Progenitor cell of endocrine pancreas (in vitro differentiated cells): ENCODE results near the gene PARVB. TPM values are rescaled to one million over a fixed set of nuclear protein-coding genes. Genes with fewer than 3 reads are reported as not detected.

ENCODE experiments used
- DNase-seq: peaks from one replicate; pipeline ENCODE4 v3.0.0; 2021; ENCODE audit warnings: low spot score; ENCODE audit not compliant: unreplicated experiment
- H3K27ac Mint-ChIP-seq: 2 replicates; pipeline ENCODE4 v1.8.0; 2021; ENCODE audit warnings: mild to moderate bottlenecking, moderate library complexity, mixed read lengths
- H3K27me3 Mint-ChIP-seq: 2 replicates; pipeline ENCODE4 v1.8.0; 2021; ENCODE audit warnings: mixed read lengths
- H3K36me3 Mint-ChIP-seq: 2 replicates; pipeline ENCODE4 v1.8.0; 2022; ENCODE audit warnings: mixed read lengths; ENCODE audit not compliant: insufficient read depth
- H3K4me1 Mint-ChIP-seq: 2 replicates; pipeline ENCODE4 v1.8.0; 2021; ENCODE audit warnings: low read depth, mixed read lengths
- H3K4me3 Mint-ChIP-seq: 2 replicates; pipeline ENCODE4 v1.8.0; 2021; ENCODE audit warnings: low read depth, mild to moderate bottlenecking, moderate library complexity, mixed read lengths
- H3K9me3 Mint-ChIP-seq: 2 replicates; pipeline ENCODE4 v1.8.0; 2021; ENCODE audit warnings: low read depth, mixed read lengths
- total RNA-seq: library from RNA; stranded (reverse); gene quantifications from 2 replicates; pipeline ENCODE4 v1.2.1, GENCODE V29; 2021
- TF ChIP-seq, protein P1 (sequence below): fragments of 200-600 bp; sonication (generic); IDR thresholded peaks from one replicate; pipeline ENCODE4 v1.5.0; 2021; ENCODE audit warnings: antibody characterized with exemption, mild to moderate bottlenecking; ENCODE audit not compliant: unreplicated experiment

PARVB gene
- total RNA-seq, 1 donor from 2014 or later: 11.8 TPM

DNA sequence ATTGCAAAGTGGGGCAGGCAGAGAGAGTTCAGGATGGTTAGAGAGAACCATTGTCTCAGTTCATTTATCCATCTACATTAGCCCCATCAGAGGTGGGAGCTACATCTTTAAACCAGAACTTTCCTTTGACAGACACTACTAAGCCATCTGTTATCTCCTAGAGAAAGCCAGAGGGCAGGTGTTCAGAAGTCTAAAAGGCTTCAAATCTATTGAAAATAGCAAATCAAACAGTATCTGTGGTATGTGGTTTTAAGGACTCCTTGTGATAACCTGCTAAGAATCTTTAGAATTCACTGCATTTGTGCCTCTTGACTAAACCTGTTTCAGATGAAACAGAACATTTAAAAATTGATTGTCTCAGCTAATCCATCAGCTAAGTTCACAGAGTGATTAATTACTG lies 112.7 kb downstream of the PARVB start:
- DNase-seq: no peak
- Mint-ChIP-seq H3K4me3 (no peak overlapping the region), H3K27ac (no peak overlapping the region), H3K4me1 (peaks cover 5% of the 10 kb centered on the region), H3K36me3 (peaks cover 14% of the 10 kb centered on the region), H3K9me3 (peaks cover 7% of the 10 kb centered on the region), H3K27me3 (no peaks in the 10 kb centered on the region)
- TF ChIP-seq, protein P1, sequence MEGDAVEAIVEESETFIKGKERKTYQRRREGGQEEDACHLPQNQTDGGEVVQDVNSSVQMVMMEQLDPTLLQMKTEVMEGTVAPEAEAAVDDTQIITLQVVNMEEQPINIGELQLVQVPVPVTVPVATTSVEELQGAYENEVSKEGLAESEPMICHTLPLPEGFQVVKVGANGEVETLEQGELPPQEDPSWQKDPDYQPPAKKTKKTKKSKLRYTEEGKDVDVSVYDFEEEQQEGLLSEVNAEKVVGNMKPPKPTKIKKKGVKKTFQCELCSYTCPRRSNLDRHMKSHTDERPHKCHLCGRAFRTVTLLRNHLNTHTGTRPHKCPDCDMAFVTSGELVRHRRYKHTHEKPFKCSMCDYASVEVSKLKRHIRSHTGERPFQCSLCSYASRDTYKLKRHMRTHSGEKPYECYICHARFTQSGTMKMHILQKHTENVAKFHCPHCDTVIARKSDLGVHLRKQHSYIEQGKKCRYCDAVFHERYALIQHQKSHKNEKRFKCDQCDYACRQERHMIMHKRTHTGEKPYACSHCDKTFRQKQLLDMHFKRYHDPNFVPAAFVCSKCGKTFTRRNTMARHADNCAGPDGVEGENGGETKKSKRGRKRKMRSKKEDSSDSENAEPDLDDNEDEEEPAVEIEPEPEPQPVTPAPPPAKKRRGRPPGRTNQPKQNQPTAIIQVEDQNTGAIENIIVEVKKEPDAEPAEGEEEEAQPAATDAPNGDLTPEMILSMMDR: no peak

DNA sequence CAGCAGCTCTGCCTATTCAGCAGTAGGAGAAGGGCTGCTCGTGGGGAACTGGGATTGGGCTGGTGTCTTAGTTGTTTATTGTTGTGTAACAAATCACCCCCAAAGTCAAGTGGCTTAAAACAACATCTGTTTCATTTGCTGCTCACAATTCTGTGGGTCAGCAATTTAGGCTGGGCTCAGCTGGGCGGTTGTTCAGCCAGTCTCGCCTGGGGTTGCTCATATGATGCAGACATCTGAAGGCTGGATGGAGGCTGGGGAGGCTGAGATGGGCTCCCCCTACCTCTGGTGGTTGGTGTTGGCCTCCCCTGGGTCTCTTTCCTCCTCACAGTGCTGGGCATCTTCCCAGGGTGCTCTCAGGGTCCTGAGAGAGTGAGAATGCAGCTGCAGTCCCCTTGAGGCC lies 113.3 kb downstream of the PARVB start:
- Mint-ChIP-seq H3K4me3 (no peak overlapping the region), H3K27ac (no peak overlapping the region), H3K9me3 (peaks cover 7% of the 10 kb centered on the region), H3K36me3 (peaks cover 14% of the 10 kb centered on the region), H3K27me3 (no peaks in the 10 kb centered on the region), H3K4me1 (peaks cover 5% of the 10 kb centered on the region)
- TF ChIP-seq, protein P1: no peak
- no peak for DNase-seq

DNA sequence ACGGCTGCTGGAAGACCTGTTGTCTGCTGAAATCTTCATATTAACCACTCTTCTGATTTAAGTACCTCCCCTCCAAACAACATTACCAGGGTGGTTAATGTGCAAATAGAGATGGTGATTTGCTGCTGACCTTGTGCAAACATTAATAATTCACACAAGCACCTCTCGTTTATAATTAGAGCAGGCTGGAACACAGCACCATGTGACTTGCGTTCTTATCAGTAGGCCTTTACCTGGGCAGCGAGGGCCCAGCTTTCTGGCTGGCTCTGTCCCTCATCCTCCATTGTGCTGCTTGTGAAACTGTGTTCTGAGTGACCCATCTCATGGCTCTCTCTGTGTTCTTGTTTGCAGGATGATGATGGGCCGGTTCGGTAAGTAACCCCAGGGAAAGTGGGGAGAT lies 115.7 kb downstream of the PARVB start:
- Mint-ChIP-seq H3K4me3 (no peak overlapping the region), H3K27ac (no peak overlapping the region), H3K9me3 (peaks cover 7% of the 10 kb centered on the region), H3K27me3 (peaks cover 3% of the 10 kb centered on the region), H3K4me1 (peaks cover 5% of the 10 kb centered on the region), H3K36me3 (peaks cover 14% of the 10 kb centered on the region)
- no peak for DNase-seq
- TF ChIP-seq, protein P1: no peak

DNA sequence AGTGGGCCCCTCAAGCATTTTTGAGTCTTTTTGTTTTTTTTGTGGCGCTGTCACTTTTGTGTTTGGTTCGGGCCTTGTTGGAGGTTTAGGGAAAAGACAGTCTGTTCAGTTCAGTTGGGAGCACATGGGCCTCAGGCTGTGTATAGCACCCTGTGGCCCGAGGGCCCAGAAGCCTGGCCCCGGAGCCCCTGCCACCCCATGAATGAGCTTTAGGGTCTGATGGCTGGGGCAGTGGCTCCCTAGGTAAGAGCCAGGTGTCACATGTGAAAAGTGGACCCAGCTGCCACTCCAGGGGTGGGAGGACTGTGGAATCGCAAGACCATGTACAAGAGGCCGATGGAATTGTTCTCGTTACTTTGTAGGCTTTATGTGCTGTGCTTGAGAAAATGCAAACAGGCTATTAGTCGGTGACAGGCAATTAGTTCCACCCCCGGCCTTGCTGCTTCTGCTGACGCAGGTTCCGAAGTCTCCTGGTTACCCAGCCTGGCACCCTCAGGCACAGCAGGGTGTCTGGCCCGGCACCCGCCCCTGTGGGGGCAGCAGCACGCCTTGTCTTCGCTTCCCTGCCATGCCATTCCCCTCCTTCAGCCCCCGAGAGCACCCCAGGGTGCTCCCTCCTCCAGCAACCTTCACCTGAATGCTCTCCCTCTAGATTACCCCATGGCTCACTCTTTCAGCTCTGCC lies 118.5 kb downstream of the PARVB start:
- no peak overlapping the region for H3K4me3 Mint-ChIP-seq
- H3K27me3 Mint-ChIP-seq: peaks cover 22% of the 10 kb centered on the region
- H3K36me3 Mint-ChIP-seq: peaks cover 2% of the 10 kb centered on the region
- TF ChIP-seq, protein P1: no peak
- H3K27ac Mint-ChIP-seq: no peak overlapping the region
- H3K9me3 Mint-ChIP-seq: no peaks in the 10 kb centered on the region
- H3K4me1 Mint-ChIP-seq: peaks cover 5% of the 10 kb centered on the region
- no peak for DNase-seq

DNA sequence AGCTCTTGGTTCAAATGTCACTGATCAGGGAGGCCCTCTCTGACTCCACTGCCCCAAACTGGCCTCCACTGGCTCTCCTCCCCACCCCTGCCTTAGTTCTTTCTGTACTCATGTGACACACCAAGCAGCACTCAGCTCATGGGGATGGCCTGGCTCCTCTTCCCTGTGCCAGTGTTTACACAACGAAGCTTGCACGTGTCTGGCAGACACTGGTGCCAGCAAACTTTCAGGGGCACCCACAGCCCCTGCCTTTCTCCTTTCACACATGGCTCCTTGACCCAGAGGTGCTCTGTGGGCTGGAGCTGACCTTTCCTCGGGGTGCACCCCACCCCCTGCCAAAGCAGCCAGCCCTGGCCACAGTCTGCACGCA lies 119.0 kb downstream of the PARVB start:
- H3K4me3 Mint-ChIP-seq: no peak overlapping the region
- DNase-seq: no peak
- H3K36me3 Mint-ChIP-seq: no peaks in the 10 kb centered on the region
- TF ChIP-seq, protein P1: no peak
- peaks cover 27% of the 10 kb centered on the region for H3K27me3 Mint-ChIP-seq
- H3K4me1 Mint-ChIP-seq: peaks cover 7% of the 10 kb centered on the region
- H3K27ac Mint-ChIP-seq: no peak overlapping the region
- no peaks in the 10 kb centered on the region for H3K9me3 Mint-ChIP-seq
